Activated T-cell treated with anti-CD3 and anti-CD28 coated beads, Interleukin-2, amount 50 U/mL, for 1 hour (primary cell): ENCODE results near the gene PIM3.

Experiments used
- DNase-seq: peaks from one replicate; pipeline ENCODE4 v3.0.0-alpha.2; 2020

The PIM3 gene

DNA sequence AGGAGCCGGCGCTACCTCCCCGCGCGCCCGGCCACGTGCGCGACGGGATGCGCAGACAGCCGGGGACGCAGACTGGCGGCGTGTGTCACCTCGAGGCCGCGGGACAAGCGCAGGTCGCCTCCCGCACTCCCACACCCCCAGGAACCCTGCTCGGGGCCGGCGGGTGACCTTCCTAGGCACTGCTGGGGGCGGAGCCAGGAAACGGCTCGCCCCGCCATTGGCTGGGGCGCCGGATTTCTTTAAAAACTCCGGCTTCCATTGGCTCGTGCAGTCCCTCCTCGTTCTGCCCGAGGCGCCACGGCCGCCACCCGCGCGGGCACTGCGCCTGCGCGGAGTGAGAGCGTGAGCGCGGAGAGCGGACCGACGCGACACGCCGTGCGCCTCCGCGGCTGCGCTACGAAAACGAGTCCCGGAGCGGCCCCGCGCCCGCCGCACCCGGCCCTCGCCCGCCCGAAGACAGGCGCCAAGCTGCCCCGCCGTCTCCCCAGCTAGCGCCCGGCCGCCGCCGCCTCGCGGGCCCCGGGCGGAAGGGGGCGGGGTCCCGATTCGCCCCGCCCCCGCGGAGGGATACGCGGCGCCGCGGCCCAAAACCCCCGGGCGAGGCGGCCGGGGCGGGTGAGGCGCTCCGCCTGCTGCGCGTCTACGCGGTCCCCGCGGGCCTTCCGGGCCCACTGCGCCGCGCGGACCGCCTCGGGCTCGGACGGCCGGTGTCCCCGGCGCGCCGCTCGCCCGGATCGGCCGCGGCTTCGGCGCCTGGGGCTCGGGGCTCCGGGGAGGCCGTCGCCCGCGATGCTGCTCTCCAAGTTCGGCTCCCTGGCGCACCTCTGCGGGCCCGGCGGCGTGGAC, at the start of gene PIM3:
Gene PIM3, plus strand, starts transcription at position 614 of the 846 bp plus-strand sequence. Its CDS starts 176 bp downstream, at position 790.
- DNase-seq = peak; percentile 91

DNA sequence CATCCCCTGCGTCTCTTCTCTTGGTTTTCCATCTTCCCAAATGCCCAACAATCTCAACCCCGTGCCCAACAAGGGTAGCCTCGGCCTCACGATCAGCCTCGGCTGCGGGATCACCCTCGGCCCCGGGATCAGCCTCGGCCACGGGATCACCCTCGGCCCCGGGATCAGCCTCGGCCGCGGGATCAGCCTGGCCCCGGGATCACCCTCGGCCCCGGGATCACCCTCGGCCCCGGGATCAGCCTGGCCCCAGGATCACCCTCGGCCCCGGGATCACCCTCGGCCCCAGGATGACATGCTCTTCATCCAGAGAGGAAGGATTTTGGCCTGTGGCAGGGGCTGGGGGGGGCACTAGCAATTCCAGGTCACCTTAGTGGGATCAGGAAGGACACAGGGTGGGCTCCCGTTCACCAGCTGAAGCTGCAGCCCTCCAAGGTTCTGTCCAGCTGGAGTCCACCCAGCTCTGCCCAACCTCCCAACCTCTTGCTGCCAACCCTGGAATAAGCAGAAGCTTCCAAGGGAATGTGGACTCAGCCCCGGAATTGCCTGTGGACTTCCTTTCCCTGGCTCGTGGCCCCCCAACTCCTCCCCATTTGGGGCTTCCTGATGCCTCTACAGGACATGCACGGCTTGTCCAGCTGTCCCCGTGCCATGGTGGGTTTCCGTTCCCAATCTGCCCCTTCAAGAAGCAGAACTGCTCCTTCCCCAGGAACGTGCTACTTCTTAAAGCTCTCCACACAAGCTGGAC, 48.5 kb upstream of the PIM3 start:
- no peak for DNase-seq

DNA sequence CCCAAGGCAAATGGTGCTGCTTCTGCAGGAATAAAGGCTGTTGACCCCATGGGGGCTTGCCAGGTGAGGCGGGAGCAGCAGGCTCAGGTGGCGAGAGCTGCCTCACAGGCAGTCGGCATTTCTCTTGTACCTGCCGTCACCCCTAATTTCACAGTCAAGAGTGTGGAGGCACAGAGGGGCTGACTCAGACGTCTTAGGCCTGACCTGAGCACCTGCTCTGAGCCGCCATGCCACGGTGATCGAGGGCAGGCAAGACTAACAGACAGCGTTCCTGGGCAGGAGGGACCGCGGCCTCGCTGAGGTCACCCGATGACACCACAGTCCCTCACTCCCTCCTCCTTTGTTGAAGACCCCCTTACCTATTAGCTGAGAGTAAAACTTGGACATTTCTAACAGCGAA, 47.5 kb upstream of the PIM3 start:
- no peak for DNase-seq

DNA sequence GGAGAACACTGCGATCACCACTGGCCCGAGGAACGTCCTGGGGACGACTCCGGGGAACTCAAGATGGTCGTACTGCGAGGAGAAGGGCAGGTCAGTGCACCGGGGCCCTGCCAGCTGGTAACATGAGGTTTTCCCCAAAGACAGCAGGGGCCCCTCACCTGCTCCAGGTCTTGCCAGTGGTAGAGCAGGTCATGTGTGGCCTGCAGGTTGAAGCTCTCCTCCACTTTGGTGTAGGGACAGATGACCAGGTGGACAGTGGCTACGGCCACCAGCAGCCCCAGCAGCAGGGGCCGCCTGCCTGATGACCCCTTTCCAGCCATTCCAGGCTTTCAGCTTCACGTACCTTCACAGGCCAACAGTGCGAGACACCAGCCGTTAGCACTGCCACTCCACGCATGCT, 47.1 kb upstream of the PIM3 start:
- no peak for DNase-seq

DNA sequence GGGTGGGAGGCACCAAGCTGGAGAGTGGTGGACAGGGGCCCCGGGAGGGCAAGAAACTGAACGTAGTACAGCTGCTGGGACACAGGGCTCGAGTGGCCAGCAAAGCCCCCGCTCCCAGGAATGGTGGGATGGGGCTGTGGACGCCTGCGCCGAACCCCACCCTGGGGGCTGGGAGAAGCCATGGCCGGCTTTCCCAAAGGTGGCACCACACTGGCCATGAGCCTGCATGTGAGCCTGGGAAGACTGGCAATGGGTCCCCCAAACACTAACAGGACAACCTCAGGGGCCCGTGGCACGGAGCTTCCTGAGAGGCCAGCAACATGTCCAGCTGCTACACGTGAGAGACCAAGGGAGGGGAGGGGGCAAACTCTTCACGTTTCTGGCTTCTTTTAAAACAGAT, 46.3 kb upstream of the PIM3 start:
- no peak for DNase-seq

DNA sequence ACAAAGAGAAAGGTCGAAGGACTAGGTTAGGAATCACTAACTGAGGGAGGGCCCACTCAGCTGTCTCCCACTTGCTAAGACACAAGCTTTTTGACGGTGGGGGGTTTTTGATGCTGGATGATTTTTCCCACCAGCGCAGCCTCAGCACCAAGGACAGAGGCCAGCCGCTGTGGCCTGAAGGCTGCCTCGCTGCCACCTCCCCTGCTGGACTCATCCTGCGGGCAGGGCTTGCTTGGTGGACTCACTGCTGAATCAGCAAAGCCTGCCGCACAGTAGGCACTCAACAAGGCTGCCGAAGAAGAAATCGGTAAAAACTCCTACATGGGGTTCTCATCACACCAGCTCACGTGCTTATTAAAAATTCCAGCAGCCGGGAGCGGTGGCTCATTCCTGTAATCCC, 45.0 kb upstream of the PIM3 start:
- no peak for DNase-seq

DNA sequence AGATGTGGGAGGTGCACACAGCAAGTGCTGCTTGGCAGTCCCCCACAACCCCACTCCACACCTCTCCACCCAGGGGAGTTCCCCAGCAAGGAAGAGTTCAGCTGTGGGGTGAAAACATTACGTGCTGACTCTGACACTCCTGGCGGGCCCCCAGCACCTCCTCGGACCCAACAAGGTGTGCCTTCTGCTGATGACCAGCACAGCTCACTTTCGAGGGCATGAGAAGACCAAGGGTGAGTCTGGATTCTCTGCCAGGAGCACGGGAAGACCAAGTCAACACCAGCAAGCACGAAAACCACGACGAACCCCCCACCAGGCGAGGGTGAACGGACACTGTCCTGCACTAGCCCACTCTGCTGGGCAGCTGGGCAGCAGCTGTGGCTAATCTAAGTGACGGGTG, 43.7 kb upstream of the PIM3 start:
- DNase-seq = no peak

DNA sequence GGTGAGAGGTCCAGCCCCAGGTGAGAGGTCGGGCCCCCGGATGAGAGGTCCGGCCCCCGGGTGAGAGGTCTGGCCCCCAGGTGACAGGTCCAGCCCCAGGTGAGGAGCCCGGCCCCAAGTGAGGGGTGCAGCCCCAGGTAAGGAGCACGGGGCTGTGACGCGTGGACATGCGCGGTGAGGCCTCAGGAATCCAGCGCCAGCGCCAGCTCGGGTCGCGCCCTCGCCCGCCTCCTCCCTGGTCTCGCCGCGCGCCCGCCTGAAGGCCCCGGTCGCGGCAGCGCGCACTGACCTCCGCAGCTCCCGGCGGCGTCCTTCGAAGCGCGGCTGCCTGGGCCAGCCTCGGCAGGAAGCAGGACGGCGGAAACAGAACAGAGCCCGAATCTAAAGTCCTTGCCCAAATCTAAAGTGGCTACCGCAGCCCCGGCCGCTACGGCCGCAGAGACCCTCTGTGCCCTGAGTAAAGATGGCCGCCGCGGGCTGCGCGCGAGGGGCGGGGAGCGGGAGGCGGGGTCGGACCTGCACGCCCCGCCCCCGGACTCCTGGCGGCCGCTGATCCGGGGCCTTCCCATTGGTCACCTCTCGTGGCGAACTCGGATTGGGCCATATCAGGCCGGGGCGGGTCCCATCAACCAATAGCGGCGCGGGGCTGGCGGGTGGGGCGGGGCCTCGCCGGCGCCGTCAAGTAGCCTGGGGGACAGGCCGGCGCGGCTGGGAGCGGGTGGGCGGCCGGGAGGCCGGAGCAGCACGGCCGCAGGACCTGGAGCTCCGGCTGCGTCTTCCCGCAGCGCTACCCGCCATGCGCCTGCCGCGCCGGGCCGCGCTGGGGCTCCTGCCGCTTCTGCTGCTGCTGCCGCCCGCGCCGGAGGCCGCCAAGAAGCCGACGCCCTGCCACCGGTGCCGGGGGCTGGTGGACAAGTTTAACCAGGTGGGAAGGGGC, 42.3 kb upstream of the PIM3 start, which contains the start of the genes ALG12 and CRELD2:
Gene ALG12, minus strand, starts transcription at position 465 of the 937 bp plus-strand sequence. CDS start 4,673 bp downstream, outside the sequence.
Gene CRELD2, plus strand, starts transcription at position 661 of the 937 bp plus-strand sequence. Its CDS starts 136 bp downstream, at position 797.
- peak; percentile 95 for DNase-seq

DNA sequence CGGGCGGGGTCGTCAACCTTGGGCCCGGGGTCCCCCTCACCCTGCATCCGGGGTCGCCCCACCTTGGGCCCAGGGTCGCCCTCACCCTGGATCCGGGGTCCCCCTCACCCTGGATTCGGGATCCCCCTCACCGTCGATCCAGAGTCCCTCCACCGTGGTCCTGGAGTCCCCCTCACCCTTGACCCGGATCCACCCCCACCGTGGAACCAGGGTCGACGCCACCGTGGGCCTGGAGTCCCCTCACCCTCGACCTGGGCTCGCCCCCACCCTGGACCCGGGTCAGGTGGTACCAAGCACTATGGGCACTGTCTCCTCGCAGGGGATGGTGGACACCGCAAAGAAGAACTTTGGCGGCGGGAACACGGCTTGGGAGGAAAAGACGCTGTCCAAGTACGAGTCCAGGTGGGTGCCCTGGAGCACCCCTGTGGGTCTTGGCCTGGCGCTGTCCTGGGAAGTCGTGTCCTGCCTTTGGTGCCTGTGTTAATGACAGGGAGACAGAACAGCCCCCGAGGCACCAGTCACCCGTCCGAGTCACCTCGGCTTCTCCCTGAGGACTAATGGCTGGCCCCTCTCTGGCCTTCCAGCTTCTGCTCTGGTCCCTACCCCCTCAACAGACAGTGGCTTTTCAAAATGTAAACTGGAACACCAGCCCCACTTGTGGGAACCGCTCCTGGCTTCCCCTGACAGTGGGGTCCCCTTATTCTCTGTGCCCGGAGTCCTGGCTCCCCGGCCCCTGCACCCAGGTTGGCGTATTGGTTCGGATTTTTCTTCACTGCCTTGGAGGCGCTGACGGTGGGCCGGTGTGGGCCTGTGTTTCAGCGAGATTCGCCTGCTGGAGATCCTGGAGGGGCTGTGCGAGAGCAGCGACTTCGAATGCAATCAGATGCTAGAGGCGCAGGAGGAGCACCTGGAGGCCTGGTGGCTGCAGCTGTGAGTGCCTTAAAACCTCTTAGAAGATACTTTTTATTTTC, 41.4 kb upstream of the PIM3 start:
- DNase-seq = no peak

DNA sequence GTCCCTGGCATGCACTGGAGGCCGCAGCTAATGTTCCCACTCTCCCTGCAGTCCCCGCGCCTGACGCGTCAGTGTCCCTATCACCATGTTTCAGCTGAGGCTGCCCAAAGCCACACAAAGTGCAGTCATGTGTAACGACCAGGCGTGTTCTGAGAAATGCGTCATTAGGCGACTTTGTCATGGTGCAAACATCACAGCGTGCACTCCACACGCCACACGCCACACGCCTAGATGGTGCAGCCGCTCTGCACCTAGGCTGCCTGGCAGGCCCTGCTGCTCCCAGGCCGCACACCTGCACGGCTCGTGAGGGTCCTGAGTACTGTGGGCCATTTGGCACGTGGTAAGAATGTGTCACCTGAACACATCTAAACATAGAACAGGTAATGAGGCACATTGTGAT, 39.7 kb upstream of the PIM3 start:
- DNase-seq = no peak

DNA sequence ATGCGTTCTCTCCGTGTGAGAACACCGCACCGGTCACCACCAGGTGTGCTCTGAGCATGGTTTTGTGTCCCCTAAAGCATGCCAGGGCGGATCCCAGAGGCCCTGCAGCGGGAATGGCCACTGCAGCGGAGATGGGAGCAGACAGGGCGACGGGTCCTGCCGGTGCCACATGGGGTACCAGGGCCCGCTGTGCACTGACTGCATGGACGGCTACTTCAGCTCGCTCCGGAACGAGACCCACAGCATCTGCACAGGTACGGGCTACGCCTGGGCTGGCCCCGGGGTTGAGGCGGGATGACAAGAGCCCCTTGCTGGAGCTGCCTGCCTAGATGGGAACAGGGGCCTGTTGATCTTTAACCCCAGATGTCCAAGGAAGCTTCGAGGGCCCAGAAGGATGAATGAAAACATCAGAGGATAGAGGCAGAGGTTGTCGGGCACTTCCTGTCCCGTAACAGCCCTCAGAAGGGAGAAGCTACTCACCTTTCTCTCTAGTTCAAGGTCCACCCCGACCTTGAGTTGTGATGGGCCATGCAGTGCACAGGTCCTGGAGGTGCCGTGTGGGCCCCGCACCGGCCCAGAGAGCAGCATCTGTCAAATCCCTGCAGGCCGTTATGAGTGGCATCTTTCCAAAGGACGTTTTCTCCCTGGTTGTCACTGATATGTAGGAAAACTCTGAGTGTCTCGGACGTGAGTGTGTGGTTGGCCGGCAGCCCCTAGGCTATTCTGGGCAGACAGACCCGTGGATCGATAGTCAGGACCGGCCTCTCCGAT, 38.9 kb upstream of the PIM3 start:
- DNase-seq = no peak

DNA sequence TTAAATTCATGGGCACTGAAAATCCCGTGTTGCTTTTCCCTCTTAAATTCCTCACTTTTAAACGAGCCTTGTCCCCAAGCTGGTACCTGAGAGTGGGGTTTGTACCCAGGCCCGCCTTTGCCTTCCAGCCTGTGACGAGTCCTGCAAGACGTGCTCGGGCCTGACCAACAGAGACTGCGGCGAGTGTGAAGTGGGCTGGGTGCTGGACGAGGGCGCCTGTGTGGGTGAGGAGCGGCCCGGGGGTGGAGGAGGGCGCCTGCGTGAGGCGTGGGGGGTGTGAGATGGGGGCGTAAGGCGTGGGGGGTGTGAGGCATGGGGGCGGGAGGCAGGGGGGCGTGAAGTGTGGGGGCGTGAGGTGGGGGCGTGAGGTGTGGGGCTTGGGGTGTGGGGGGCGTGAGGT, 38.1 kb upstream of the PIM3 start:
- no peak for DNase-seq

DNA sequence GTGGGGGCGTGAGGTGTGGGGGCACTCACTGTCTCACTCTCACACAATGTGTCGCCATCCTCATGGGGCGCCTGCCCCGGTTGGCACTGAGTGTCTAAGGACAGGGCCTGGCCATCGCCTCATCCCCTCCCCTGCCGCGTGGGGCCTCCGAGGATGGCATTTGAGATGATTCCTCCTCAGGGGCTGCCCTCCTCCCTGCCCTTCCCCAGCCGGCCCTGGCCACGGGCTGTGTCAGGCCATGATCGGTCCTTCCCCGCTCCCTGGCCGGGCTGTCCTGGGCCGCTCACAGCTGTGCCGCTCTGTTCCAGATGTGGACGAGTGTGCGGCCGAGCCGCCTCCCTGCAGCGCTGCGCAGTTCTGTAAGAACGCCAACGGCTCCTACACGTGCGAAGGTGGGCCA, 37.6 kb upstream of the PIM3 start:
- no peak for DNase-seq

DNA sequence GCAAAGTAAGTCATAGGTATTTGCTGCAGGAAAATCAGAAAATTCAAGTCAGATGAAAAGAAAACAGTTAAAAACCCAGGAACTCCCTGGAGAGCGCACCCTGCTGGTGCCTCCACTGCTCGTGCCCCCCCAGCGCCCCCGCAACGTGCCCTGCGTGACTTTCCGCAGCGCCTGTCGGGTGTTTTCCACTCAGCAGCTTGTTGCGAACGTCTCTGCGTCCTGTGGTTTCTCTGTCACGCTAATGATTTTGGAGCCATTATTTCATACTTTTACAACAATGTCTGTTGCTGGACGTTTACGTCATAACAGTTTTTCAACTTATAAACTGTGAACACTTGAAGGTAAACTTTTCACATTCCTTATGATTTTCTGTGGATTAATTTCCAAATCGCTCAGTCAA, 37.1 kb upstream of the PIM3 start:
- DNase-seq = no peak

DNA sequence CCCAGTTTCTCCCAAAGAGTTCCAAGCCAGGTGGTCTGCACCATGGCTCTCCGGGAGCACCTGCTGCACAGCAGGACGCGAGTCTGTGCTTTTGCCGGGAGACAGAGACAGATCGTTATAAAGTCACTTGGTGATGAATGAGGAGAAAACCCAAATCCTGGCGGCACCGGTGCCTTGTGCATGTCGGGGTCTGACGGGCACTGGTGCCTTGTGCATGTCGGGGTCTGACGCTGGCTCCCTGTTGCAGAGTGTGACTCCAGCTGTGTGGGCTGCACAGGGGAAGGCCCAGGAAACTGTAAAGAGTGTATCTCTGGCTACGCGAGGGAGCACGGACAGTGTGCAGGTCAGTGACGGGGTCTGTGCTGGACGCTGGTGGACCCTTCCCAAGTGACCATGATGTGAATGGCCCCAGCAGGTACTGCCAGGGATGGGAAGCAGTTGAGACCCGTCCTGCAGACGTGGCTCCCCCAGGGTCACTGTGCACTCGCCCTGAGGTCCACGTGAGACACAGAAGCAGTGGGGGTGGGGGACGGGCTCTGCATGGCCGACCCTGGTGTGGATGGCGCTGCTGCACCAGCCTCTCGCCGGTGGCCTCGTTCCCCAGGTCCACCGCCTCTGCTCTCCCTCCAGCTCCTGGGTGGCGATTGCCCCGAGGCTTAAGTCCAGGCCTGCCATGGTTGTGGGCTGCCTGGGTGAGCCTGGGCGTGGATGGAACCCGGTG, 36.3 kb upstream of the PIM3 start:
- DNase-seq = no peak

DNA sequence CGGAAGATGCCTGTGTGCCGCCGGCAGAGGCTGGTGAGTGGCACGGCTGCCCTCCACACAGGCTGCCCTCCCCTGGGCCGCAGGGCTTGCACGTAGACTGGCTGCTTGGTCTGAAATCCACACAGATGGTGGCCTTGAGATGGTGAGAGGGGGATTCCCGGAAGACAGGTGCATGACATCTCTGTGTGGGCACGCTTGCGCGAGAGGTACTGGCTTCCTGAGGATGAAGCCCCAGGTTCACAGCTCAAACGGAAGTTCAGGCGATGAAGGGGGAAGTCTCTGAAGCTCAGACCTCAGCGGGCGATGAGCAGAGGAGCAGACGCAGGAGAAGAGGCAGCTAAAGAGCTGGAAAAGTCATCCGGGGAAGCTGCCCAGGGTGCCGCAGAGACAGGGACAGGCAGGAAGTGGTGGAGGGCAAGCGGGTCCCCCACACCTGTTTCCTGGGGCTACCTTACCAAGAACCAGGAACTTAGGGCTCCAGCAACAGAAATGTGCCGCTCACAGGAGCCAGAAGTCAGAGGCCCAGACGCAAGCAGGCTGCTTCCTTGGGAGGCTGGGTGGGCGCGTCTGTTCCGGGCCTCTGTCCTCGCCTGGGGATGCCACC, 34.9 kb upstream of the PIM3 start:
- DNase-seq = peak; percentile 74

DNA sequence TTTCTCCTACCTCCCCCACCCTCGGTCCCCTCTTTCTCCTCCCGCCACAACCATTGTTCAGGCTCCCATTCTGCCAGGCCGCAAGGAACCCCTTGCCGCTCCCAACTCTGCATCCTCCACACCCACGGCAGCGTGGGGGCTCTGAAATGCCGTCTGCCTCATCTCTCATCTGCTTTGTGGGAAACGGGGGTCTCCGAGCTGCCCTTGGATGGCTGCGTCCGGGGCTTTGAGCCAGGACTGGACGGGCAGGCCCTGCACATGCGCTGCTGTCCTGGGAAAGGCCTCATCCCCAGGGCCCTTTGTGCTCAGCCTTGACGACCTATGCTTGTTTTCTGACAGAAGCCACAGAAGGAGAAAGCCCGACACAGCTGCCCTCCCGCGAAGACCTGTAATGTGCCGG, 33.7 kb upstream of the PIM3 start:
- no peak for DNase-seq

DNA sequence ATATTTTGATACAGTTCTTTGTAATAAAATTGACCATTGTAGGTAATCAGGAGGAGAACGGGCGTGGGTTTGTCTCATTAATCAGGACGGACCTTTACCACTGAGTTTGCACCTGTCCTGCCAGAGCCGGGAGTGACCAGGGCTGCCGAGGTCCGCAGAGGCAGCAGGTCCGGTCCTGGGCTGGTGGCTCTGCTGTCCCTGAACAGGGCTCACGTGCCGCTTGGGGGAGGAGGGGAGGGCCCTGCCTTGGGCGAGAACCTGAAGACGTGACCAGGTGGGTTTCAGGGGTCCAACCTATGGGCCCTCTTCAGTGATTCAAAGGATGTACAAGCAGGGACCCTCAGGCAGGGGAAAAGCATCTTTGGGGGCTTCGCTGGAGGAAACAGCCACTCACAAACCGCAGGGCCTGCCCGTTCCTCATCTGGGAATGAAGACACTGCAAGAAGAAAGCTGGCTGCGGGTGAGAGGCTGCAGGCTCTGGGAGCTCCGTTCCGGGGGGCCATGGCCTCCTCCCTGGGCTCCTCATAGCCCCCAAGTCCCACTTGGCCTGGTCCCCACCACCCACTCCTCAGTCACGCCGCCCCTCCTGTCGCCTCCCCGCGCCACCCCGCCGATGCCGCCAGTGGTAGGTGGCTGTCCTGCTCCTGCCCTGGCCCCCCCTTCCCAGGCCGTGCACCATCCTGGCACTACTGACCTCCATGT, 32.9 kb upstream of the PIM3 start:
- no peak for DNase-seq

DNA sequence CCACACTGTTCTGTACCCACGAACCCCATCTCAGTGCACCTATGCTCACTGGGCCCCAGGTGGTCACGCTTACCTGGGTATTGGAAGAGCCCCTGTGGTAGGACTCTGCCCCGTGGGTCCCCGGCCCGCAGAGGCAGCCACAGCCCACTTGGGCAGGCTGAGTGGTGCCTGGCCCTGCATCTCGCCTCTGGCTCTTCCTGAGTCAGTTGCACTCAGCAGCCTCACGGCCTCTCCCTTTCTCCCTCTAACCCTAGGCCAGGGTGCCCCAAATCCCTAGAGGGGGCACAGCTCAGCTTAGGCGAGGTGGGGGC, 32.4 kb upstream of the PIM3 start:
- no peak for DNase-seq
